Heart right ventricle (tissue), 16 donors: Measurements from ENCODE around the gene NFKB1. TPM values are rescaled to one million over a fixed set of nuclear protein-coding genes. Genes with fewer than 3 reads are reported as not detected.

Source experiments
- ATAC-seq, 8 donors: fragments of 200-7000 bp; cut with Tn5 transposase; one replicate each; pipeline ENCODE4 v1.9.1; 2020; ENCODE audit warnings: mild to moderate bottlenecking in 8 of 8, moderate library complexity in 8 of 8, moderate number of reproducible peaks in 1 of 8
- DNase-seq, 2 donors: peaks; one replicate each; pipeline ENCODE4 v3.0.0-alpha.2; 2020
- H3K27ac ChIP-seq, 10 donors: fragments of 200-600 bp; sonication (generic) in 2 of 10; one replicate each; pipeline versions ENCODE4 v1.5.0 to v1.8.0; 2020 to 2022; ENCODE audit warnings: mild to moderate bottlenecking in 3 of 10
- H3K27me3 ChIP-seq, 7 donors: fragments of 200-600 bp; one replicate each; pipeline ENCODE4 v1.8.0; 2021 to 2022; ENCODE audit warnings: mild to moderate bottlenecking in 2 of 7
- H3K36me3 ChIP-seq, 9 donors: fragments of 200-600 bp; sonication (generic) in 1 of 9; one replicate each; pipeline versions ENCODE4 v1.5.0 to v1.8.0; 2020 to 2022; ENCODE audit warnings: mild to moderate bottlenecking in 2 of 9
- H3K4me1 ChIP-seq, 9 donors: fragments of 200-600 bp; sonication (generic) in 1 of 9; one replicate each; pipeline versions ENCODE4 v1.5.0 to v1.8.0; 2020 to 2022; ENCODE audit warnings: mild to moderate bottlenecking in 4 of 9
- H3K4me3 ChIP-seq, 10 donors: fragments of 200-600 bp; sonication (generic) in 2 of 10; one replicate each; pipeline versions ENCODE4 v1.5.0 to v1.8.0; 2020 to 2022; ENCODE audit warnings: mild to moderate bottlenecking in 7 of 10, moderate library complexity in 2 of 10
- H3K9me3 ChIP-seq, 11 donors: fragments of 200-600 bp in 10 of 11; sonication (generic) in 2 of 11; one replicate each; pipeline versions ENCODE4 v1.5.0 to v1.8.0; 2013 to 2022; ENCODE audit warnings: mild to moderate bottlenecking in 2 of 11, control low read depth in 1 of 11, moderate library complexity in 1 of 11
- WGBS, 2 donors: extraction: QIAGEN DNeasy Blood & Tissue Kit; methylation state at CpG; one replicate each; pipeline ENCODE4 v1.1.7; 2013; ENCODE audit warnings: inconsistent platforms in 1 of 2; 5-methylcytosine and 5-hydroxymethylcytosine counted together
- intact Hi-C, 10 donors: fragments of 100-400 bp; cut with DNase I; formaldehyde crosslinking; loops; one replicate each; pipeline versions ENCODE4 v1.11.1 to v1.14.2; 2022
- polyA plus RNA-seq, 2 donors: library from polyadenylated mRNA; stranded (reverse); fragments of 200-250 nt; gene quantifications; one replicate each; pipeline ENCODE4 v1.2.3, GENCODE V29; 2013
- total RNA-seq, 10 donors: library from RNA; stranded (reverse); fragmentation: NEBNext Ultra II Directional in 3 of 10; extraction: Animal tissue kit (Norgen Biotek cat#: 25700) in 3 of 10; gene quantifications; one replicate each; pipeline versions ENCODE4 v1.2.1 to v1.2.4, GENCODE V29; 2021 to 2023
- TF ChIP-seq, protein P1 (sequence below), 9 donors: fragments of 200-600 bp; sonication (generic) in 2 of 9; IDR thresholded peaks; one replicate each; pipeline versions ENCODE4 v1.5.0 to v1.8.0; 2021 to 2022; ENCODE audit warnings: antibody characterized with exemption in 9 of 9, mild to moderate bottlenecking in 5 of 9, moderate library complexity in 1 of 9
- donor health status: Arrhythmogenic right ventricular cardiomyopathy.
- donor health status: ischemic (EF 13 %, LVEDD 7.1; RV severe dilation, severe dysfunction).
- donor health status: healthy with polysubstance abuse.
- donor health status: DM: no; HTN: yes; CAD: no.
- donor health status: DM: no; HTN: no; CAD: no.
- donor health status: ischemic (EF 25% LVEDD 6.9; RV normal size, moderate dysfunction).
- donor health status: ischemic (EF 25% LVEDD 5.7; RV mildly dilated, moderate dysfunction).
- donor health status: healthy.
- donor health status: DM: yes; HTN: yes; CAD: no.
- donor health status: Ischemic cardiomyopathy.
- donor health status: ischemic (EF 35%, LVEDD 5.7; RV mildly dilated, moderate dysfunction).
- donor health status: nonischemic (EF 11% LVEDD 7.7; RV severe dilation, severe dysfunction).
- donor health status: DM: yes; HTN: yes; CAD: no.
- donor health status: PGD.
- donor health status: ischemic (EF 29% LVEDD 5.4; RV normal size, mild dysfunction).
- donor health status: nonischemic (EF 23%, LVEDD 6.1; RV moderate dilation, normal function).

The NFKB1 gene
- total and polyA plus RNA-seq, 12 donors, result 4.5 to 30.3 (median 19.9) TPM

- intact Hi-C loops, result loop anchor here in 3 of 10 donors (10.0 kb wide), 3 partner anchors 102 to 488 kb away; partner anchors contain the start of genes BDH2 (in 1 of the 3) and NFKB1 (in 1 of the 3)
- no peaks in the 10 kb centered on the region for H3K27me3 ChIP-seq
- DNase-seq, result no peak
- no peak overlapping the region for H3K27ac ChIP-seq
- peaks cover 0 to 1% (median 0%) of the 10 kb centered on the region in 9 donors for H3K4me1 ChIP-seq
- peaks cover 0 to 100% (median 42%) of the 10 kb centered on the region in 9 donors for H3K36me3 ChIP-seq
- TF ChIP-seq, protein P1, sequence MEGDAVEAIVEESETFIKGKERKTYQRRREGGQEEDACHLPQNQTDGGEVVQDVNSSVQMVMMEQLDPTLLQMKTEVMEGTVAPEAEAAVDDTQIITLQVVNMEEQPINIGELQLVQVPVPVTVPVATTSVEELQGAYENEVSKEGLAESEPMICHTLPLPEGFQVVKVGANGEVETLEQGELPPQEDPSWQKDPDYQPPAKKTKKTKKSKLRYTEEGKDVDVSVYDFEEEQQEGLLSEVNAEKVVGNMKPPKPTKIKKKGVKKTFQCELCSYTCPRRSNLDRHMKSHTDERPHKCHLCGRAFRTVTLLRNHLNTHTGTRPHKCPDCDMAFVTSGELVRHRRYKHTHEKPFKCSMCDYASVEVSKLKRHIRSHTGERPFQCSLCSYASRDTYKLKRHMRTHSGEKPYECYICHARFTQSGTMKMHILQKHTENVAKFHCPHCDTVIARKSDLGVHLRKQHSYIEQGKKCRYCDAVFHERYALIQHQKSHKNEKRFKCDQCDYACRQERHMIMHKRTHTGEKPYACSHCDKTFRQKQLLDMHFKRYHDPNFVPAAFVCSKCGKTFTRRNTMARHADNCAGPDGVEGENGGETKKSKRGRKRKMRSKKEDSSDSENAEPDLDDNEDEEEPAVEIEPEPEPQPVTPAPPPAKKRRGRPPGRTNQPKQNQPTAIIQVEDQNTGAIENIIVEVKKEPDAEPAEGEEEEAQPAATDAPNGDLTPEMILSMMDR (IDR thresholded peaks at IDR 0.05), result no peak
- 94 to 96% methylated on average over 7 of the region's 7 CpGs for WGBS, 2 donors
- H3K9me3 ChIP-seq, result no peaks in the 10 kb centered on the region
- no peak for ATAC-seq
- no peak overlapping the region for H3K4me3 ChIP-seq
These were observed 105.8 kb downstream of the NFKB1 start for GRCh38 chr4:102606846-102607450.

GRCh38 chr4:102608190-102608589, 107.0 kb downstream of the NFKB1 start:
- TF ChIP-seq, protein P1 (IDR thresholded peaks at IDR 0.05), result no peak
- intact Hi-C loops, result loop anchor here in 3 of 10 donors (10.0 kb wide), 3 partner anchors 103 to 487 kb away; partner anchors contain the start of genes BDH2 (in 1 of the 3) and NFKB1 (in 1 of the 3)
- Histone ChIP-seq H3K4me3 (no peak overlapping the region), H3K27me3 (no peaks in the 10 kb centered on the region), H3K4me1 (peaks cover 0 to 10% (median 0%) of the 10 kb centered on the region in 9 donors), H3K9me3 (no peaks in the 10 kb centered on the region), H3K36me3 (peaks cover 0 to 100% (median 52%) of the 10 kb centered on the region in 9 donors), H3K27ac (peak overlapping the region in 1 of 10 donors; percentile 3)
- ATAC-seq (no peak), DNase-seq (no peak)
- 89 to 95% methylated on average over 1 of the region's 1 CpG for WGBS, 2 donors

DNA sequence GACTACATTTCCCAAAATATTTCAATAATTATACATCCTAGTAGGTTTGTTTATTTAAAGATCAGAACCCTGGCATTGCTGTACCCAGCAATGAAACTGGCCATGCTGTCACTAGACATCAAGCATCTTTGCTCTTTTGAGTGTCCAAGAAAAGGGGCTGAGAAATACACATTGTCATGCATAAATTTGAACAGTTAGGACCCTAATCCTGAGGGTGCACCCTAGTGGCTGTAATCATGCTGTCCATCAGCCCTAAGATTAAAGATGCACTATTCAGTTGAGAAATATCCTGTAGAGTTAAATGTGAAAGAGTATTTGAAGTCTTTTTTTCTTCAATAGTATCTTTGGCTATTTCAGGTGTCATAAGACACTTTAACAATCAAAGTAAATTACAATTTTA, 108.8 kb downstream of the NFKB1 start:
- ATAC-seq, result no peak

DNA sequence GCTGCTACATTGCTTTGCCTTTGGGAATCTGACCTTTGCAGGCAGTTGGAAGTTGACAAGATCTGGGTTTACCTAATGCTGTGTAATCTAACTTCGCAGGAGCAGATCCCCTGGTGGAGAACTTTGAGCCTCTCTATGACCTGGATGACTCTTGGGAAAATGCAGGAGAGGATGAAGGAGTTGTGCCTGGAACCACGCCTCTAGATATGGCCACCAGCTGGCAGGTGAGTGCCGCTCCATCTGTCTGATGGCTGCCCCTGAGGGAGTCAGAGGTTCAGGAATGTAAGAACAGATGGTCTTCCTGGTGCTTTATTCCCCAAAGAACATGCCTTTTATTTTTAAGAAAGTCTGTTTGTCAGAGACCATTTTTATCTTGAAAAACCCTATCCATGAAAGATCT, 109.3 kb downstream of the NFKB1 start:
- H3K27me3 ChIP-seq, result no peaks in the 10 kb centered on the region

More for the DNA sequence above, 108.8 kb downstream of the NFKB1 start:
- Histone ChIP-seq H3K9me3 (no peaks in the 10 kb centered on the region), H3K4me1 (peaks cover 0 to 19% (median 1%) of the 10 kb centered on the region in 9 donors), H3K4me3 (no peak overlapping the region), H3K36me3 (peaks cover 0 to 100% (median 64%) of the 10 kb centered on the region in 9 donors), H3K27ac (no peak overlapping the region), H3K27me3 (no peaks in the 10 kb centered on the region)
- intact Hi-C loops, result loop anchor here in 4 of 10 donors (5.0 to 10.0 kb wide), 4 partner anchors 108 to 487 kb away; partner anchors contain the start of genes BDH2 (in 1 of the 4) and NFKB1 (in 1 of the 4)
- TF ChIP-seq, protein P1 (IDR thresholded peaks at IDR 0.05), result peak in 4 of 9 donors; percentile 11 to 28 (median 21)
- DNase-seq, result no peak

More for the DNA sequence above, 109.3 kb downstream of the NFKB1 start:
- DNase-seq, result no peak
- Histone ChIP-seq H3K36me3 (peaks cover 0 to 100% (median 68%) of the 10 kb centered on the region in 9 donors), H3K9me3 (no peaks in the 10 kb centered on the region), H3K4me3 (no peak overlapping the region), H3K27ac (no peak overlapping the region), H3K4me1 (peaks cover 0 to 19% (median 3%) of the 10 kb centered on the region in 9 donors)
- intact Hi-C loops, result loop anchor here in 4 of 10 donors (5.0 to 10.0 kb wide), 4 partner anchors 108 to 487 kb away; partner anchors contain the start of genes BDH2 (in 1 of the 4) and NFKB1 (in 1 of the 4)
- TF ChIP-seq, protein P1 (IDR thresholded peaks at IDR 0.05), result no peak
- no peak for ATAC-seq
- 89 to 90% methylated on average over 3 of the region's 3 CpGs for WGBS, 2 donors
